Measurements from ENCODE around the gene MICAL2. TPM values are rescaled to one million over a fixed set of nuclear protein-coding genes. Genes with fewer than 3 reads are reported as not detected.

The MICAL2 gene
- total RNA-seq, 2 donors from 2014 or later, result 1.5 to 1.9 TPM

DNA sequence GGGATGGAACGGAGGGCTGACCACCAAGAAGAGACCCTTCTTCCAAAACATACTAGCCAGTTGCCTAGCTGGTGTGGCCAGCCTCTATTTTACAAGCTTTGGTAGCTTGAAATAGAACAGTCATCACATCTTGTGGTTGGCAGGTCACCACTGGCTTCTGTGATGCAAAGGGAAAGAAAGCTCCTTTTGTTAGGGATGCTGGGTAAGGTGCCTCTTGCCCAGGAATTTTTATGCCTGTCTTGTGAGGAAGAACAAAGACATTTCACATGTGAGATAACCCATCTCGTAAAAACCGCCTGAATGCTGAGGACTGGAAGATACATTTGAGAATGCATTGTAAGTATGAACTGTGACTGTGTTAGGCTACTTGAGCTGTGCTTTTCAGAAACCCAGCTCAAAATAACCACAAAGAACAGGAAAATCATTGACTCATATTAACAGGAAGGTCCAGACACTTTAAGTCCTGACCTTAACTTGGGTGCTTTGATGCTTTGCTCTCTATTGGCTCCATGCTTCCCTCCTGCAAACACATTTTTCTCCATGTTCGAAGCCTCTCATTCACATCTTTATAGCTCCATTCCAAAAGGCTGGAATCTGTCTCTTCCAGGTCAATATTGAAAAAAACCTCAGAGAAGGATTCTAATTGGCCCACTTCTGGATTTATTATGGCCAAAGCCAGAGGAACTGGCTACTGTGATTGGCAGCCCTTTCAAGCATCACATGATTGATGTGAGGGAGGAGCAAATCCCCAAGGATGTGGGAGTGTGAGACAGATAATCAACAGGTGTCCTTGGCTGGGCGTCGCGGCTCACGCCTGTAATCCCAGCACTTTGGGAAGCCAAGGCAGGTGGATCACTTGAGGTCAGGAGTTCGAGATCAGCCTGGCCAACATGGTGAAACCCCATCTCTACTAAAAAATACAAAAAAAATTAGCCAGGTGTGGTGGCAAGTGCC lies 53.9 kb downstream of the MICAL2 start:
- Histone ChIP-seq H3K27me3 (ENCODE audit: control insufficient read depth, insufficient read depth, low read length, poor library complexity, severe bottlenecking) (no peaks in the 10 kb centered on the region), H3K4me3 (ENCODE audit: low read length) (no peak overlapping the region), H3K4me1 (ENCODE audit: control insufficient read depth, insufficient read depth, low read length) (peaks cover 9% of the 10 kb centered on the region), H3K9ac (ENCODE audit: extremely low read depth, low read length, poor library complexity, severe bottlenecking) (no peak overlapping the region), H3K36me3 (ENCODE audit: control insufficient read depth, insufficient read depth, low read length) (no peaks in the 10 kb centered on the region), H3K27ac (ENCODE audit: low read depth, low read length) (no peak overlapping the region), H3K9me3 (ENCODE audit: control insufficient read depth, low read length) (no peaks in the 10 kb centered on the region)
- H3K27me3 Mint-ChIP-seq (ENCODE audit: insufficient read depth), result peaks cover 10% of the 10 kb centered on the region
- no peaks in the 10 kb centered on the region for H3K9me3 Mint-ChIP-seq
- H3K4me1 Mint-ChIP-seq, result peaks cover 9% of the 10 kb centered on the region
- H3K36me3 Mint-ChIP-seq (ENCODE audit: low read depth), result no peaks in the 10 kb centered on the region
- no peak overlapping the region for H3K27ac Mint-ChIP-seq
- TF ChIP-seq, protein P1, sequence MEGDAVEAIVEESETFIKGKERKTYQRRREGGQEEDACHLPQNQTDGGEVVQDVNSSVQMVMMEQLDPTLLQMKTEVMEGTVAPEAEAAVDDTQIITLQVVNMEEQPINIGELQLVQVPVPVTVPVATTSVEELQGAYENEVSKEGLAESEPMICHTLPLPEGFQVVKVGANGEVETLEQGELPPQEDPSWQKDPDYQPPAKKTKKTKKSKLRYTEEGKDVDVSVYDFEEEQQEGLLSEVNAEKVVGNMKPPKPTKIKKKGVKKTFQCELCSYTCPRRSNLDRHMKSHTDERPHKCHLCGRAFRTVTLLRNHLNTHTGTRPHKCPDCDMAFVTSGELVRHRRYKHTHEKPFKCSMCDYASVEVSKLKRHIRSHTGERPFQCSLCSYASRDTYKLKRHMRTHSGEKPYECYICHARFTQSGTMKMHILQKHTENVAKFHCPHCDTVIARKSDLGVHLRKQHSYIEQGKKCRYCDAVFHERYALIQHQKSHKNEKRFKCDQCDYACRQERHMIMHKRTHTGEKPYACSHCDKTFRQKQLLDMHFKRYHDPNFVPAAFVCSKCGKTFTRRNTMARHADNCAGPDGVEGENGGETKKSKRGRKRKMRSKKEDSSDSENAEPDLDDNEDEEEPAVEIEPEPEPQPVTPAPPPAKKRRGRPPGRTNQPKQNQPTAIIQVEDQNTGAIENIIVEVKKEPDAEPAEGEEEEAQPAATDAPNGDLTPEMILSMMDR (conservative IDR thresholded peaks at IDR 0.05), result no peak
- 85 to 97% methylated on average over 4 to 9 of the region's 9 CpGs for WGBS, 2 experiments (ENCODE audit: insufficient coverage in 1 of 2, insufficient read length in 1 of 2)
- no peak overlapping the region for H3K4me3 Mint-ChIP-seq
- DNase-seq, result peak; percentile 50

DNA sequence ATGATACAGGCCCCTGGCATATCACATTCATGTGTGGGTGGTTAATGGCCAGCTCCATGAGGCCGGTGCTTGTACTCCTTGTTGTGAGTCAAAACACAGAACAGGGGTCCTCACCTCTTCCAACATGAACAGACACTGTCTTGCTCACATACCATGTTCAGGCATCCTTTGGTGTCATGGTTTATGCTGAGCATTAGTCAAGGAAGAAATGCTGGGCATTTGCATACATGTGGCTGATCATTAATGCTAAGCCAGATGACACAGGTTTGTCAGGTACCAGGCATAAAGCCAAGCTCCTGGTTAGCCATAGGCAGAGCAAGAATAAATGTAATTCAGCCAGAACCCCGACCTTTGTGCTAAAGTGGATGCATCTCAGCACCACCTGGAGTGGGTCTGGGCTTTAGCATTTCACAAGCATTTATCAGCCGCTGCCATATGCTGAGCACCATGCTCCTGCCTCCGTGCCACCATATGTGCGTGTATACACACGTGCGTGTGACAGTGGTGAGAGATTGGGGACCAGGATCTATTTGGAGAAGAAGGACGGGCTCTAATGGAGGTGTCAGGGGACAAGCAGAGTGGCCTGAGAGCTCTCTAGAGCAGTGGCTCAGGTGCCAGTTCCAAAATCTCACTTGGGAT lies 55.0 kb downstream of the MICAL2 start:
- no peak overlapping the region for H3K4me3 ChIP-seq (ENCODE audit: low read length)
- no peaks in the 10 kb centered on the region for H3K9me3 ChIP-seq (ENCODE audit: control insufficient read depth, low read length)
- WGBS, 2 experiments (ENCODE audit: insufficient coverage in 1 of 2, insufficient read length in 1 of 2), result 92 to 96% methylated on average over 8 of the region's 8 CpGs
- Mint-ChIP-seq H3K27me3 (ENCODE audit: insufficient read depth) (peaks cover 4% of the 10 kb centered on the region), H3K4me3 (no peak overlapping the region), H3K4me1 (peaks cover 5% of the 10 kb centered on the region), H3K27ac (no peak overlapping the region), H3K36me3 (ENCODE audit: low read depth) (no peaks in the 10 kb centered on the region), H3K9me3 (no peaks in the 10 kb centered on the region)
- TF ChIP-seq, protein P1 (conservative IDR thresholded peaks at IDR 0.05), result no peak
- H3K27ac ChIP-seq (ENCODE audit: low read depth, low read length), result no peak overlapping the region
- H3K27me3 ChIP-seq (ENCODE audit: control insufficient read depth, insufficient read depth, low read length, poor library complexity, severe bottlenecking), result no peaks in the 10 kb centered on the region
- no peaks in the 10 kb centered on the region for H3K36me3 ChIP-seq (ENCODE audit: control insufficient read depth, insufficient read depth, low read length)
- peaks cover 3% of the 10 kb centered on the region for H3K4me1 ChIP-seq (ENCODE audit: control insufficient read depth, insufficient read depth, low read length)
- peak; percentile 9 for DNase-seq
- no peak overlapping the region for H3K9ac ChIP-seq (ENCODE audit: extremely low read depth, low read length, poor library complexity, severe bottlenecking)

DNA sequence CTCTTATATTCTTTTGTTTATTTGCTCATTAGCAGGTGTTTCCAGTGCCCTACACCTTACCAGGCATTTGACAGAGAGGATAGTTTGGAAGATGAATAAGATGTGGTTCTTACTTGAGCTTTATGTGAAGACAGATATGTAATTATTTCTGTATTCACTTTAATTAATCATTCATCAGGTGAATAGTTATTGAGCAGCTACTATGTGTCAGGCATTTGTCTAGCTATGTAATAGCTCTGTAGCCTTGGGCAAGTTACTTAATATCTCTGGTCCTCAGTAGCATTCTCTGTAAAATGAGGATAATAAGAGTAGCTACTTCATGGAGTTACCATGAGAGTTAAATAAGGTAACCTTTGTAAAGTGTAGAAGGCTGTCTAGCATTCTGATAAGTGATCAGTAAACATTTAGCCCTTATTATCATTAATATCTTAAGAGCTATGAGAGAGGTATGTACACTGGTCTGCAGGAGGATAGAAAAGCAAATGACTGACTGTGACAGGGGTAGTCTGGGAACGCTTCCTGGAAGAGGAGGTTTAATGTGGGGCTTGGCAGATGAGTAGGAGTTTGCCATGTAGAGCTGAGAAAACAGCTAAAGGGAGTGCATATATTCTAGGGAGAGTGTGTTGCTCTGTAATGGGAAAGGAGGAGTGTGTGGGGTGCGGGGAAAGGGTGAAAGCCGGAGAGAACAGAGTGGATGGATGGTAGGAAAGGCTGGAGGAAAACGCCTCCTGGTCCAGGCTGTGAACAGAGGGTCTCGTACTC lies 56.1 kb downstream of the MICAL2 start:
- H3K27me3 ChIP-seq (ENCODE audit: control insufficient read depth, insufficient read depth, low read length, poor library complexity, severe bottlenecking), result no peaks in the 10 kb centered on the region
- H3K27ac ChIP-seq (ENCODE audit: low read depth, low read length), result no peak overlapping the region
- Mint-ChIP-seq H3K9me3 (no peaks in the 10 kb centered on the region), H3K27ac (no peak overlapping the region), H3K4me1 (no peaks in the 10 kb centered on the region), H3K27me3 (ENCODE audit: insufficient read depth) (no peaks in the 10 kb centered on the region), H3K36me3 (ENCODE audit: low read depth) (no peaks in the 10 kb centered on the region), H3K4me3 (no peak overlapping the region)
- H3K4me1 ChIP-seq (ENCODE audit: control insufficient read depth, insufficient read depth, low read length), result peaks cover 3% of the 10 kb centered on the region
- H3K36me3 ChIP-seq (ENCODE audit: control insufficient read depth, insufficient read depth, low read length), result no peaks in the 10 kb centered on the region
- 93 to 94% methylated on average over 5 of the region's 5 CpGs for WGBS, 2 experiments (ENCODE audit: insufficient coverage in 1 of 2, insufficient read length in 1 of 2)
- DNase-seq, result no peak
- TF ChIP-seq, protein P1 (conservative IDR thresholded peaks at IDR 0.05), result no peak
- H3K9ac ChIP-seq (ENCODE audit: extremely low read depth, low read length, poor library complexity, severe bottlenecking), result no peak overlapping the region
- no peaks in the 10 kb centered on the region for H3K9me3 ChIP-seq (ENCODE audit: control insufficient read depth, low read length)
- H3K4me3 ChIP-seq (ENCODE audit: low read length), result no peak overlapping the region
